Kidney capillary endothelial cell (primary cell): ENCODE results near the gene MCFD2.
"Not testable (repeated sequence)": the region's sequence is repeated elsewhere in the genome, so short reads cannot be mapped to it uniquely, and the experiment has no call there.

ENCODE experiments used
- DNase-seq: peaks from one replicate; pipeline ENCODE4 v3.0.0-alpha.2; 2018; ENCODE audit warnings: low spot score

MCFD2 gene

GRCh38 chr2:46937471-46937901 is 21.9 kb upstream of the MCFD2 start:
- DNase-seq: no peak

- no peak for DNase-seq
Measured at GRCh38 chr2:46936566-46936965, 21.0 kb upstream of the MCFD2 start.

- no peak for DNase-seq
Measured at GRCh38 chr2:46935071-46935470, 19.5 kb upstream of the MCFD2 start.

DNA sequence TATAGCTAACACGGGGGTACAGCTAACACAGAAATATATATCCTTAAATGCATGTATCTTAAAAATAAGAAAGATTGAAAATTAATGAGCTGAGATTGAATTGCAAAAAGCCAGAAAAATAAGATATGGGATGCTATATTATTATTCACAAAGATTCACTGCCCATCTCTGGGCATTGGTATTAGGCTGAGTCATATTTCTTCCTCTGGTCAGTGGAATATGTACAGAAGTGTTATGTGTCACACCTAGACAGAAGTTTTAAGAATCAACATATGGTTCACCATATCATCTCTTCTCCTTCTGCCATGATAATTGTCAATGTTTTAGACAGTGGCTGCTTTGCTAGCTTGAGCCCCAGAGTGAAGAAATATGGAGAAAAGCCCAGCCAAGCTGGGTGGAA is 14.0 kb upstream of the MCFD2 start:
- no peak for DNase-seq

- DNase-seq: no peak
Measured at GRCh38 chr2:46926863-46927262, 11.3 kb upstream of the MCFD2 start.

DNA sequence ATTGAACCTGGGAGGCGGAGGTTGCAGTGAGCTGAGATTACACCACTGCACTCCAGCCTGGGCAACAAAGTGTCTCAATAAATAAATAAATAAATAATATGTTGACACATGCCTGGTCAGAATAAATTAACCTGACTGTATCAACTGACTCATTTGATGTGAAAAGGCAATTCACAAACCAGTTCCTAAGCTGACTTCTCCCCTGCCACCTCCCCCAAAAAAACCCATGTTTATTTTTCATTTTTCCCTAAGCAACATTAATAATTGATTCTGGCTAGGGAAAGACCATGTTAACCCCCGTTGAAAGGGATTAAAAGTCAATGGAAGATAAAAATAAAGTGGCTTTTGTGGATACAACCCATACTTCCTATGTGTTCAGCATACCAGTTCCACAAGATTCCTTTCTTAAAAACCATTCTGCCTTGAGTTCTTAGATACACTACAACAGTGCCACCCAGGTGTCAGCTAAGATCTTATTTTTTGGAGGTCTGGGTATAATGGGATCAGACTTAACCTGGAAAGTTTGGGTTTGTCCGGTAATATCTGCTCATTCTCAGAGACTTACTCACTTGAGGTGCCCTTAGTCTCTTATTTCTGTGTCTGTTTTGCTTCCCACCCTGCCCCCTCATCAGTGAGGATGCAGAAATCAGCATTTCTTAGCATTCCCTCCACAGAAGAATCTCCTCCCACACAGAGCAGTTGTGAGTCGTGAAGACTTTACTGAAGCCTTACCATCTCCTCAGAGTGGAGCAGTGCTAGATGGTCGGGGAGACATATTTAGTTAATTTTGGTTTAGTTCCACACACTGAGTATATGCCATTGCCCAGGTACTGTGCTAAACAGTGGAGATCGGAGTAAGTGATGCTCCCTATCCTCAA is 10.1 kb upstream of the MCFD2 start:
- DNase-seq: no peak

GRCh38 chr2:46924608-46925007 is 9.0 kb upstream of the MCFD2 start:
- no peak for DNase-seq

DNA sequence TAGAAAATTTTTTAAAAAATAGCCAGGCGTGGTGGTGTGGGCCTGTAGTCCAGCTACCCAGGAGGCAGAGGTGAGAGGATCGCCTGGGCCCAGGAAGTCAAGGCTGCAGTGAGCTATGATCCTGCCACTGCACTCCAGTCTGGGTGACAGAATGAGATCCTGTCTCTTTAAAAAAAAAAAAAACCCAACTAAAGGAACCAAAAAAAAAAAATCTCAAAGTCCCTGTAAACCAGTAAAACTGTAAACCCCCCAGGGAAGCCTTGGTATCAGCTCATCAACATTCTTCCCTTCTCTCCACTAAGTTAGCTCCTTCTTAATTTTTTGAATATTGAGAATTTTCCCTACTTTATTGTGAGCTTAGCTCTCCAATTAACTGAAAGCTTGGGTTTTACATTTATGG is 8.4 kb upstream of the MCFD2 start:
- DNase-seq: no peak

DNA sequence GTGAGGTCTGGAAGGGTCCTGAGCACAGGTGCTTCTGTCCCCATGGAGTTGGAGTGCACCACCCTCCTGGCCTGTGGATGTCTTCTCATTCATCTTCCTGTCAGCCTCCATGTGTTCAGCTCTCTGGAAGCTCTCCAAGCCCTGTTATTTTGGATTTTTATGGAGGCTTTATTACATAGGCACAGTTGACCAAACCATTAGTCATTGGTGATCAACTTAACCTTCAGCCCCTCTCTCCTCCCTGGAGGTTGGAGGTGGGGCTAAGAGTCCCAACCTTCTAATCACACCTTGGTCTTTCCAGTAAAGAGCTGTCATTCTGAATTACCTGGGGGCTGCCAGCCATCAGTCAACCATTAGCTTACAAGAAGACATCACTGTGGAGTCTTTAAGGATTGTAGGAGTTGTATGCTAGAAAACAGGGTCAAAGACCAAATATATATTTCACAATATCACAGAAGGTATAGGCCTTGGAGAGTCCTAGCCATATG is 7.5 kb upstream of the MCFD2 start:
- no peak for DNase-seq

GRCh38 chr2:46922606-46923005 is 7.0 kb upstream of the MCFD2 start:
- no peak for DNase-seq

DNA sequence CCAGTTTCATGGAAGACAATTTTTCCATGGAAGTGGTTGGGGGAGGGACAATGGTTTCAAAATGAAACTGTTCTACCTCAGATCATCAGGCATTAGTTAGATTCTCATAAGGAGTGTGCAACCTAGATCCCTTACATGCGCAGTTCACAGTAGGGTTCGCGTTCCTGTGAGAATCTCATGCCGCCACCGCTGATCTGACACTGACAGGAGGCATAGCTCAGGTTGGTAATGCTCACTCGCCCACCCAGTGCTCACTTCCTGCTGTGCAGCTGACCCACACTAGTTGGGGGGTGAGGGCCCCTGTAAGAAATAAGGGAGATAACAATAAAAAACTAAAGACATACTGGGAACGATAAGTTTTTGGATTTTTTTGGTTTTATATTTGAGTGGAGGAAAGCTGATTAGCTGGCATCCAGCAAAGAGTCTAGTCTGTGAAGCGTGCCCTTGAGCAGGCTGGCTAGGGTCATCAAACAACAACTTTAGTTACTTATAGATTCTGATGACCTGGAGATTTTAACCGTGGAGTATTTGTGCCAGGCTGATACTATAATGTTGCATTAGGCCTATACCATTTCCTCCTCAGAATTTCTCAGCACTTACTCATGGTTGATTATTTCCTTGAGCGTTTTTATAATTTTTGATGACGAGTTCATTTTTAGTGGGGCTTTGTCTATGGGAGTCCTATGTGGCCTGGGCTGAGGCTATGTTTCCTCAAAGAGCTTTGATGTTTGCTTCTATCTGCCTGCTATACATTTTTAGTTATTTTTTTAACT is 6.3 kb upstream of the MCFD2 start:
- peak; percentile 78 for DNase-seq

DNA sequence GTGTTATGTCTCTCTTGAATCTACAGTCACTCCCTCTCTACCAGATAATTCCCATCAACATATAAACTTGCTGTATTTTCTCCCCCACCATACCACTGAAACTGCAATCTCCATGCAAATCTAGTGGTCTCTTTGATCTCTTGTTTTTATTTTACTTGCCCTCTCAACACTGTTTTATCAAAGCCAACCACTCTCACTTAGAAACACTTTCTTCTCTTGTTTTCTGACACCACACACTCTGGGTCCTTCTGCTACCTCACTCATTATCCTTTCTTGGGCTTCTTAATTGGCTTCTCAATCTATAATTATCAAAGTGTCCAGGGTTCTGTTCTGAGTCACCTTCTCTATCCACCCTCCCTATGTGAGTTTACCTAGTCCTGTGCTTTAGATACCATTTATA is 2.0 kb upstream of the MCFD2 start:
- DNase-seq: no peak

- peak; percentile 86 for DNase-seq
Measured at GRCh38 chr2:46915811-46916630, 415 bp upstream of the MCFD2 start.

DNA sequence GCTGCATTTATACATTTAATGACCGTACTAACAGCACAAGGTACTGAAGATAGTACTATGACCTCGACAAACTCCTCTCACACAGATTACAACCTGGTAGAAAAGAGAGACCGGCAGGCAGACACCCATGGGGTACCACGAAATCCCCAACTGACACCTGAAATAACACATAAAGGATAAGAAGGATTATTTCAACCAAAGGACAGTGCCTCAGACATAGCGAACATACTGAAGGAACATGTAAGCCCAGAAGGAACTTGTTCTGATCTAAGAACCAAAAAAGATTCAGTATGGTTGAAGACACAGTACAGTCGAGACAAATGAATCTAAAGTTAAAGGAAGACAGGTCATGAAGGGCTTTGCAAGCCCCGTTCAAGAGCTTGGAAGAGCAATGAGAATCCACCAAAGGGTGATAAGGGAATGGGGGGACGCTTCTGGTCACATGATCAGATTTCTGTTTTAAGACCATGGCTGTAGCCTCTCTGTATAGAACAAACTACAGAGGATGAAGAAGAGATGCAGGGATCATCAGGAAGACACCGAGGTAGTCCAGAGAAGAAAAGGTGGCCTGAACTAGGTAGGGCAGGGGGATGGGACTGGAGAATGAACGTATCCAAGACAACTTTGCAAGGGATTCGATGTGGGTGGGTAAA is 902 bp downstream of the MCFD2 start:
- no peak for DNase-seq

DNA sequence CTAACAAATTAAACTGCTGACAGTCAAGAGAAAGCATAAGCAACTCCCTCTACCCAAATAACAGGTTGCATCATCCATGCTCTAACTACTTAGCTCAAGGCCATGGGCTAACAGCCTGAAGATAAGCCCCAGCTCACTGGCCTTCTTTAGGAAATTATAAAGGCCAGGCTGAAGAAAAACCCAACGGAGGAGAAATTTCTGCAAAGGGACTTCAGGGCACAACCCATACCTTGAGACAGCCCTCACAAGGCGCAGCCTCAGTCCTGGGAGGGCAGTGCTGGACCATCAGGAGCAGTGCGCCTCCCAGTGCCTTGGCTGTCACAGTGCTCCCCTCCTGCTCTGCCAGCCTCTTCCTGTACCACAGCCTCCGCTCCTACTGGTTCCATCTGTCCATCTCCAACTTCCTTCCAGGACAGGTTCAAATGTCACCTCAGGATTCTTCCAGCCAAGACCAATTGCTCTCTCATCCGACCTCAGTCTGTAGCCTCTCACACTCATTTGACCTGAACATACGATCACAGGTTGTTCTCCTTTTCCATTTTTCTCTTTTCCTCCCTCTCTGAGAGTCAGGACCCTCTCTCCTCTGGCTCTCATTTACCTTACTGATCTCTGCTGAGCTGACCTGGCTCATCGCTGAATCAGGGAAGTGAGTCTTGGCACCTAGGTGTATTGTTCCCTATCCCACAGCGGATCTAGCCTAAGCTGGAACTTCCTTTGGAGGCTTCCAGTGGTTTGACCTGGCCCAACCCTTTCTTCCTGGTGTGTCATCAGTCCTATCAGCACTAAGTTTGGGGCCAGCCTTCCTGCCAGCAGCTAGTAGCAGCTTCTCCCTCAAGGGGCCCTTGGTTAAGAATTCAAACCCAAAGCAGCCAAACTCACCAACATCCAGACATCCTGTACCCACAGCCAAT is 1.9 kb downstream of the MCFD2 start:
- DNase-seq: peak; percentile 80

- DNase-seq: peak; percentile 61
Measured at GRCh38 chr2:46909771-46910419, 5.7 kb downstream of the MCFD2 start.

- DNase-seq: no peak
Measured at GRCh38 chr2:46909150-46909549, 6.5 kb downstream of the MCFD2 start.

DNA sequence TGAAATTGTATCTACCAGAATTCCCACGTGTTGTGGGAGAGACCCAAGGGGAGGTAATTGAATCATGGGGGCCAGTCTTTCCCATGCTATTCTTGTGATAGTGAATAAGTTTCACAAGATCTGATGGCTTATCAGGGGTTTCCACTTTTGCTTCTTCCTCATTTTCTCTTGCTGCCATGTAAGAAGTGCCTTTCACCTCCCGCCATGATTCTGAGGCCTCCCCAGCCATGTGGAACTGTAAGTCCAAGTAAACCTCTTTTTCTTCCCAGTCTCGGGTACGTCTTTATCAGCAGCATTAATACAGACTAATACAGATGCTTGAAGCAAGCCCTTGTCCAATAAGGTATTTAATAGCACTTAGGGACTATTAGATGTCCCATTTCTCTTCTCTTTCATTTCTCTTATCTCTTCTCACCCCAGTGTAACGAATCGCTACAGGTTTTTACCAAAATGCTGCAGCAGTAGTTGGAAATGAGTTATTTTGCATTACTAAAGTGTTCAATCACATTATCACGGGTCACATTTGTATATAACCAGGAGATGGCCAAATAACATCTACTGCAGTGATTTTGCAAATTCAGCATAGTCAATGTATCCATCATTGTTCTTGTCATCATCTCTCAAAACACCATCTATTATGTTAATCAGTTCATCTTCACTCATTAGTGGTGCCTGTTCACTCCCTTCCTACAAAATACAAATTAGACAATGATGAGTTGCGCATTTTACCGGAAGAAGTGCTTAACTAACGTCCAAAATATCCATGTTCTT is 10.5 kb downstream of the MCFD2 start:
- not testable (repeated sequence) for DNase-seq

- DNase-seq: not testable (repeated sequence)
Measured at GRCh38 chr2:46902980-46903379, 12.6 kb downstream of the MCFD2 start.
